HG03196 (cell line): ENCODE measurements around the gene IGF1R.

Experiments used
- ATAC-seq: cut with Tn5 transposase; IDR thresholded peaks from one replicate; pipeline ENCODE4 v1.9.1; 2021; ENCODE audit not compliant: unreplicated experiment

The IGF1R gene

GRCh38 chr15:98703126-98703685, 54.9 kb downstream of the IGF1R start:
- ATAC-seq = no peak

- ATAC-seq = no peak
These were observed 56.7 kb downstream of the IGF1R start for GRCh38 chr15:98705070-98705469.

GRCh38 chr15:98706387-98706786, 58.0 kb downstream of the IGF1R start:
- ATAC-seq = no peak

GRCh38 chr15:98706986-98707385, 58.6 kb downstream of the IGF1R start:
- no peak for ATAC-seq

GRCh38 chr15:98708037-98708590, 59.8 kb downstream of the IGF1R start:
- no peak for ATAC-seq

- ATAC-seq = no peak
These were observed 63.5 kb downstream of the IGF1R start for GRCh38 chr15:98711810-98712209.

GRCh38 chr15:98712845-98713584, 64.7 kb downstream of the IGF1R start:
- ATAC-seq = no peak

- ATAC-seq = no peak
These were observed 65.3 kb downstream of the IGF1R start for GRCh38 chr15:98713585-98714001.

GRCh38 chr15:98714922-98715321, 66.6 kb downstream of the IGF1R start:
- ATAC-seq = no peak

- no peak for ATAC-seq
These were observed 67.1 kb downstream of the IGF1R start for GRCh38 chr15:98715401-98715800.

- ATAC-seq = no peak
These were observed 67.6 kb downstream of the IGF1R start for GRCh38 chr15:98715890-98716443.

- ATAC-seq = no peak
These were observed 69.0 kb downstream of the IGF1R start for GRCh38 chr15:98717371-98717770.

GRCh38 chr15:98717942-98718341, 69.6 kb downstream of the IGF1R start:
- no peak for ATAC-seq

GRCh38 chr15:98718426-98719136, 70.2 kb downstream of the IGF1R start:
- no peak for ATAC-seq

- no peak for ATAC-seq
These were observed 70.9 kb downstream of the IGF1R start for GRCh38 chr15:98719137-98719740.

- no peak for ATAC-seq
These were observed 71.7 kb downstream of the IGF1R start for GRCh38 chr15:98720031-98720430.

GRCh38 chr15:98720577-98721565, 72.5 kb downstream of the IGF1R start:
- no peak for ATAC-seq

GRCh38 chr15:98722209-98722608, 73.9 kb downstream of the IGF1R start:
- ATAC-seq = no peak

- ATAC-seq = no peak
These were observed 74.3 kb downstream of the IGF1R start for GRCh38 chr15:98722645-98723044.

GRCh38 chr15:98723195-98723594, 74.9 kb downstream of the IGF1R start:
- no peak for ATAC-seq
